ENCODE measurements around the gene TPBG.
"Not testable (repeated sequence)": the region's sequence is repeated elsewhere in the genome, so short reads cannot be mapped to it uniquely, and the experiment has no call there.

The TPBG gene

DNA sequence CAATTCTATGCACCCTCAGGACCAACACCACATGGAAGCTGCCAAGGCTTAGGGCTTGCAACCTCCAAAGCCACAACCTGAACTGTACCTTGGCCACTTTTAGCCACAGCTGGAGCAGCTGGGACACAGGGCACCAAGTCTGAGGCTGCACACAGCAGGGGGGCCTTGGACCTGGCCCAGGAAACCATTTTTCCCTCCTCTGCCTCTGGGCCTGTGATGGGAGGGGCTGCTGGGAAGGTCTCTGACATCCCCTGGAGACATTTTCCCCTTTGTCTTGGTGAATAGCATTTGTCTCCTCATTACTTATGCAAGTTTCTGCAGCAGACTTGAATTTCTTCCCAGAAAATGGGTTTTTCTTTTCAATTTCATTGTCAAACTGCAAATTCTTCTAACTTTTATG, 13.0 kb downstream of the TPBG start:
- no peak for DNase-seq

GRCh38 chr6:82380566-82381185, 17.1 kb downstream of the TPBG start:
- no peak for DNase-seq

DNA sequence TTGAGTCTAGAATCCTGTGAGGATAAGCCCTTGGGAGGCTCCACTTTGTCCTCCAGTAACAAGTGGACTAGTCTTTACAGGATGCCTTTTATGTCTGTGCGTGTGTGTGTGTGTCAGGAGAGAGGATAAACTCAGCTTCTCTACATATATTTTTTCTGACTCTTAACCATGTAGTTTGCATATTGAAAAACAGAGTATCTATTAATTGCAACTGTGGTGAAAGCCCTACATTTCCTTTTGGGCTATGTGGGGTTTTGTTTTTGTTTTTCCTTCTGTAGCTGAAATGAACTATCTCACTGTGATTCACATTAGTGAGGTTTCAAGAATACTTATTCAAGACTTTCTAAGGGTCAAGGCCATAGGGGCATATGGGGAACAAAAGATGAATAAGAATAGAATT, 17.7 kb downstream of the TPBG start:
- DNase-seq: no peak

DNA sequence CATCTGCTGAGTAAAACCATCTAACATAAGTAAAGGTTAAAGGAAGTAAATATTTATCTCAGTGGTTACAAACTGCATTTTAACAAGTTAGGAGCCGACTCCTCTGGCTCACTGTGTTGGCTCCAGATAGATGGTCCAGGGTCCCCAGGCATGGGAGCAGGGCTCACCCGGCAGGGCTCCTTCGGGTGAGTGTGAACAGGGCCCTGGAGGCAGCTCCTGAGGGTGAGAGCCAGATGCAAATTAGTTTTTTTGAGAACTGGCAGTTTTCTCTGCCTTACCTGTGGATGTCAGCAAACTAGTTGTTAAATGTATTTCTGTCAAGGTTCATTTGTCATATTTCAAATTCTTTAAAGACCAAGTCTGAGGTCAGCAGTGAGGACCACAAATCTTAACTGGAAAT, 21.5 kb downstream of the TPBG start:
- no peak for DNase-seq

- no peak for DNase-seq
Measured at GRCh38 chr6:82385546-82385945, 21.9 kb downstream of the TPBG start.

- DNase-seq: no peak
Measured at GRCh38 chr6:82385961-82386360, 22.3 kb downstream of the TPBG start.

GRCh38 chr6:82394770-82395169, 31.2 kb downstream of the TPBG start:
- not testable (repeated sequence) for DNase-seq

DNA sequence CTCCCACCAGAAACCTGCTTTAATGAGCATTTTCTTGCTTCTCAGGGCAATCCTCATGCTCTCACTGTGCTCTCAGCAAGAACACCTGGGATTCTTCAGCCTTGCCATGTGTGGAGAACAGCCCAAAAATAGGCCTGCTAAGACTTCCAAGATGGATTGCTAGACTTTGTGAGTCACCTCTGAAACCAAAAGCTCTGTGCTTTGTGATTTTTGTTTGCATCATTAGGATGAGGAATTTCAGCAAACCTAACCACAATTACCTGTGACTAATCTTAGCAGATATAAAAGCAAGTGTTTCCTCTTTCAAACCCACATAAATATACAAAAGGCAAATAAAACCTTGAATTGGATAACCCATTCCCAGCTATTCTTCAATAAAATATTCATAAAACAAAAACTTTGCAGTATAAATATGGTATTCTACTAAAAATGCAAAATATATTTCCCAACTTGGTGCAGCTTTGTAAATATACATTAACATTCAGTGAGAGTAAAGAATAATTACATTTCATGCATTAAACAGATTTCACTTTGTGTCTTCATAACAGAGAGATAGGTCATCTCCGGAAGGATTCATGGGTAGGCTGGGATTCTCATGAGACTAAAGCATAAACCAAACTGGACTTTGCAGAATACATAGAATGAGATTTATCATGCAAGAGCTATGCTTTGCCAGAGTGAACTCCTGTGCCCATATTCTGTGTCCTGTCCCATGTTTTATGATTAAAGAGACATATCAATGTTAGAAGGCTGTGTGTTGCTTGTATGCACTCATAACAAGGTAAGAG, 33.5 kb downstream of the TPBG start:
- DNase-seq: no peak

GRCh38 chr6:82397962-82398692, 34.5 kb downstream of the TPBG start:
- no peak for DNase-seq

DNA sequence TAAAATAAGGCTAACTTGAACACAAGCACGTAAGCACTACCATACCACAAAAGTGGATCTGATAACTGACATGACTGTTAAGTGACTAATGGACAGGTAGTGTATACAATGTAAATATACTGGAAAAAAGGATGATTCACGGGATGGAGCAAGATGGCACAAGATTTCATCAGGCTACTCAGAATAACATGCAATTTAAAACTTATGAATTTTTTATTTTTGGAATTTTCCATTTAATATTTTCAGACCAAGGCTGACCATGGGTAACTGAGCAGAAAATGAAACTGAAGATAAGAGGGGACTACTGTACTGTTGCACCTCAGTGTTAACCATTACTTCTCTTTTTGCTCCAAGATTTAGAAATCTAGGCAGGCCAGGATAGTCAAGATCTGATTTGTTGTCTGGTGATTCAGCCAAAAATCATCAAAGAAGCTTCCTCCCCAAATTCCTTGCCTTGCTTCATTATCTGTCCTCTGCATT, 45.4 kb downstream of the TPBG start:
- no peak for DNase-seq

DNA sequence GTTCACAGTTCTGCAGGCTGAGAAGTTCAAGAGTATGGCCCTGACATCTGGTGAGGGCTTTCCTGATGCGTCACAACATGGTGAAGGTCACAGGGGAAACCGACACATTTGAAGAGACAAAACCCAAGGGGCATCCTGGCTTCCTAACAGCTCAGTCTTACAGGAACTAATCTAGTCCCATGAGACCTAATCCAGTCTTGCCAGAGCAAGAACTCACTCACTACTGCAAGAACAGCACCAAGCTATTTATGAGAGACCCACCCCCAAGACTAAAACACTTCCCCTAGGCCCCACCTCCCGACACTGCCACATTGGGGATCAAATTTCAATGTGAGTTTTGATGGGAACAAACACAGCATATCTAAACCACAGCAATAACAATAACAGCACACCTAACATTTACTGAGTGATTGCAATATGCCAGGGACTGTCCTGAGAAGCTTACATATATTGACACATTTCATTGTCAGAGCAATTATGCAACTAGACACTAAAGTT, 46.6 kb downstream of the TPBG start:
- no peak for DNase-seq

DNA sequence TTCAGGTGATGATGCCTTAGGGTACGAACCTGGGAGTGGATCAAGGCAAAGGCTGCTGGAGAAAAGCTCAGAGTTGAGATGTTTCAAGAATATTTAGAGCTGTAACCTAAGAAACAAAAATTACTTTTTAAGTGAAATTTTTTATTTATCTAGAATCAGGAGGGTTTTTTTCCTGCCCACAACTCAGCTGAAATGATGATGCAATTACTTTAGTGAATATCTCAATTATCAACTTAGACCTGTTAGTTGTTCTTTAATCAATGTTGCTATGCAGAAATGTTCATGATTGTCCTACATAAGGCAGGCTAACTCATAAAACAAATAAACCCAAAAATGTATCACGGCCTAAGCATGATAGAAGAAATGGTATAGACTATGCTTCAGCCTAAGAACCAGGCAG, 50.3 kb downstream of the TPBG start:
- DNase-seq: no peak

DNA sequence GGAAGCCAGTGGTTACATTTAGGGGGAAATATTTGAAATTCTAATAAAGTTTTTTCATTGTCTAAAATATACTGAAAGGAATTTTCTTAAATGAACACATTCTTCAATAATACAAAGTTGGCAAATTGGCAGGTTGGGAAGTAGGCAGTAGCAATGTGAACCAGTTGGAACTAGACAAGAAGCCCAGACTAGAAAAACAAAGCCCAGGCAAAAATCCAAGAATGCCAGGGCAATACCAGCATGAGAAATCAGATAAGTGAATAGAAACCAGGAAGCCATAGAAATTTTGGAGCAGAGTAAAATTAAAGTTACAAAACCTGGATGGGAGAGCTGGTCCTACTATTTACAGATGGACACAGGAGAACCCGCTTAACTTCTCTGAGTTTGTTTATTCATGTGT, 52.2 kb downstream of the TPBG start:
- DNase-seq: no peak

- DNase-seq: no peak
Measured at GRCh38 chr6:82416346-82416745, 52.7 kb downstream of the TPBG start.
